Type B pancreatic cell (in vitro differentiated cells): ENCODE data around the gene BCL11A. TPM values are rescaled to one million over a fixed set of nuclear protein-coding genes. Genes with fewer than 3 reads are reported as not detected.

Experiments used
- DNase-seq: peaks from one replicate; pipeline ENCODE4 v3.0.0; 2021; ENCODE audit warnings: mixed read lengths; ENCODE audit not compliant: unreplicated experiment; ENCODE audit errors: extremely low spot score
- H3K27ac Mint-ChIP-seq: 2 replicates; pipeline ENCODE4 v1.8.0; 2021; ENCODE audit warnings: mild to moderate bottlenecking, mixed read lengths
- H3K27me3 Mint-ChIP-seq: 2 replicates; pipeline ENCODE4 v1.8.0; 2021; ENCODE audit warnings: mixed read lengths
- H3K36me3 Mint-ChIP-seq: 2 replicates; pipeline ENCODE4 v1.8.0; 2021; ENCODE audit warnings: mixed read lengths
- H3K4me1 Mint-ChIP-seq: one replicate; pipeline ENCODE4 v1.8.0; 2021; ENCODE audit warnings: mixed read lengths; ENCODE audit not compliant: unreplicated experiment
- H3K4me3 Mint-ChIP-seq: 2 replicates; pipeline ENCODE4 v1.8.0; 2021; ENCODE audit warnings: mild to moderate bottlenecking, mixed read lengths
- H3K9me3 Mint-ChIP-seq: 2 replicates; pipeline ENCODE4 v1.8.0; 2021; ENCODE audit warnings: mixed read lengths
- CTCF ChIP-seq: fragments of 200-600 bp; sonication (generic); conservative IDR thresholded peaks from 2 replicates; pipeline ENCODE4 v1.5.0; 2021; ENCODE audit warnings: antibody characterized with exemption, mild to moderate bottlenecking
- total RNA-seq: library from RNA; stranded (reverse); gene quantifications from 2 replicates; pipeline ENCODE4 v1.2.1, GENCODE V29; 2021; ENCODE audit warnings: low replicate concordance

The BCL11A gene
- total RNA-seq, 1 donor from 2014 or later = 53.1 TPM

DNA sequence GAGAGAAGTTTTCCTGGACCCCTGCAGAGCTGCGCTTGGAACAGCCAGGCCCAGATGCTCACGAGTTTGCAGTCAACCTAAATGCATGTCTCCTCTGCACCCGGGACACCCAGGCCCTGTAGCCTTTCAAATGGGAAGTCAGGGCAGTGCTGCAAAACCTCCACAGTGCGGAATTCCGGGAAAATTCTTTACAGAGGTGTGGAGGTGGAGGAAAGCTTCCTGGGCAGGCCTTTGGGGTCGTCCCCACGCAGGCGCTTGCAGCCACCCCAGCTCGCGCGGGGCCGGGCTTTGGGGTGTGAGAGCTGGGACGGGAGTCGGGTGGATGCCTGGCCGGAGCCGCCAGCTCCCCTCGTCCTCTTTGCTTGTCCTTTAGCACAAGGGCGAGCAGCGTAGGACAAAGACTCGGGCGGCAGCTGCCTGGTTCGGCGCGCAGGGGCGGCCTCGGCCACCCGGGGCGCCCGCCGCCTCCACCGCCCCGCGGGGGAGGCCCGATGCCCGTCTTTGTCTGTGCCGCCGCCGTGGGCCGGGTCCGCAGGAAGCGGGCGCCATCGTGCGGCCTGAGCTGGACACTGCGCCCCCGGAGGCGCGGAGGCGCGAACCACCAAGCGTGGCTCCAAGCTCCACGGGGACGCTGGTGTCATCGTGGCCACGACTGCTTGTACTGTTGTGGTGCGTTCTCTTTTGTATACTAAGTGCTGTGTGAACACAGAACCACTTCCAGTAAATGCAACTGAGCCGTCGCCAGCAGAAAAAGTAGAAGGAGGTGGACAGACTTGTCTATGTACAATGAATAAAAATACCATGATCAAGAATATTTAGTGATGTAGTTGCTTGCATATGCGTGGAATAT lies 28.2 kb upstream of the BCL11A start:
- peak; percentile 98 for TF ChIP-seq CTCF
- Mint-ChIP-seq H3K27ac (no peak overlapping the region), H3K36me3 (no peaks in the 10 kb centered on the region), H3K4me1 (no peaks in the 10 kb centered on the region), H3K9me3 (no peaks in the 10 kb centered on the region), H3K4me3 (peak overlapping the region; percentile 78), H3K27me3 (peaks cover 53% of the 10 kb centered on the region)
- DNase-seq = peak; percentile 89

- Mint-ChIP-seq H3K4me1 (no peaks in the 10 kb centered on the region), H3K27me3 (peaks cover 44% of the 10 kb centered on the region), H3K27ac (no peak overlapping the region), H3K4me3 (no peak overlapping the region), H3K36me3 (no peaks in the 10 kb centered on the region), H3K9me3 (no peaks in the 10 kb centered on the region)
- no peak for DNase-seq
- TF ChIP-seq CTCF = no peak
These were observed 24.3 kb upstream of the BCL11A start for GRCh38 chr2:60577682-60578283.

DNA sequence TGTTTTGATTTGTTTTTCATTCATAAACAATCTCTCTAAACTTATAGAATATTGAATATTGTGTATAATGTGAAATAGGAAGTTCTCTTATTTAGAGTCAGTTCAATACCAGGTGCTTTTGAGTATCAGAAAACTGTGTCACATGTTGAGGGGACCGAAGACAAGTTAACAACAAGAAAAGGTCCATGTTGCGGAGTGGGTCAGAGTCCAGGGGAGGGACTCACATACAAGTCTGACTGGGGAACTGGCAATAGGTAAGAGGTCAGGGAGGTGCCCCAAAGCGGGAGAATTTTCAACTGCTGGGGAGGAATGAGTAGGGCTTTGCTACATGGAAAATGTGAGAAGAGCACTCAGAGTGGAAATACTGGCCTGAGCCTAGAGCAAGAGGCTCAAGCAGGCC lies 19.8 kb upstream of the BCL11A start:
- H3K36me3 Mint-ChIP-seq = no peaks in the 10 kb centered on the region
- H3K9me3 Mint-ChIP-seq = no peaks in the 10 kb centered on the region
- H3K4me1 Mint-ChIP-seq = peaks cover 4% of the 10 kb centered on the region

DNA sequence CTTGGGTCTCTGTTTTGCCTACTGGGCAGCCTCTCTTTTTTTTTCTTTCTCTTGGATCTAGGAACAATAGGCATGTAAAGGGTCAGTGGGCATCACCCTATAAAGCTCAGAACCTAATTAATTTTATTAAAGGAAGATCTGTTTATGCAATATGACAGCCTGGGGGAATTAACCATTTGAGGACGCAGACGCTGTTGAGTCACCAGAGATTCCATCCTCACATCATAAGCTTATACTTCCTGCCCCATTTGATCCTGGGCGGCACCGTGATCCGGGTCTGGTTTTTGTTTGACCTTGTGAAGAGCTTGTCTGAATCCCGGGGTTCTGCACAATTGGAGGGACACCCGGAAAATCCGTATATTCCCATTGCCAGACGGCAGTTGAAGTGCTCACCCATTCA lies 16.8 kb upstream of the BCL11A start:
- TF ChIP-seq CTCF = no peak
- Mint-ChIP-seq H3K4me1 (peaks cover 4% of the 10 kb centered on the region), H3K9me3 (no peaks in the 10 kb centered on the region), H3K4me3 (no peak overlapping the region), H3K27ac (no peak overlapping the region), H3K36me3 (no peaks in the 10 kb centered on the region), H3K27me3 (peaks cover 32% of the 10 kb centered on the region)
- no peak for DNase-seq

More for the DNA sequence above, 19.8 kb upstream of the BCL11A start:
- H3K4me3 Mint-ChIP-seq = no peak overlapping the region
- no peak for DNase-seq
- peaks cover 20% of the 10 kb centered on the region for H3K27me3 Mint-ChIP-seq
- no peak for TF ChIP-seq CTCF
- no peak overlapping the region for H3K27ac Mint-ChIP-seq

GRCh38 chr2:60569680-60570111 lies 16.2 kb upstream of the BCL11A start:
- DNase-seq = no peak
- Mint-ChIP-seq H3K9me3 (no peaks in the 10 kb centered on the region), H3K27me3 (peaks cover 37% of the 10 kb centered on the region), H3K4me3 (no peak overlapping the region), H3K27ac (no peak overlapping the region), H3K4me1 (peaks cover 4% of the 10 kb centered on the region), H3K36me3 (no peaks in the 10 kb centered on the region)
- TF ChIP-seq CTCF = no peak
